SJSA1 (cell line): ENCODE measurements around the gene NRM. TPM values are rescaled to one million over a fixed set of nuclear protein-coding genes. Genes with fewer than 3 reads are reported as not detected.

Experiments
- DNase-seq, 2 experiments: peaks; one replicate each; pipeline ENCODE4 v3.0.0-alpha.2; 2015 to 2020; ENCODE audit warnings: low spot score in 2 of 2, low read depth in 1 of 2
- H3K27ac ChIP-seq: fragments of 250-450 bp; sonication (Bioruptor Pico); 2 replicates; pipeline ENCODE4 v1.5.1; 2020; ENCODE audit warnings: mild to moderate bottlenecking, moderate library complexity
- H3K27me3 ChIP-seq: fragments of 250-450 bp; sonication (Bioruptor Pico); replicated peaks from 2 replicates; pipeline ENCODE4 v1.5.1; 2020; ENCODE audit warnings: mild to moderate bottlenecking, moderate library complexity
- H3K36me3 ChIP-seq: fragments of 250-450 bp; sonication (Bioruptor Pico); 2 replicates; pipeline ENCODE4 v1.5.1; 2020; ENCODE audit warnings: mild to moderate bottlenecking
- H3K4me1 ChIP-seq: fragments of 250-450 bp; sonication (Bioruptor Pico); replicated peaks from 2 replicates; pipeline ENCODE4 v1.6.1; 2021; ENCODE audit warnings: mild to moderate bottlenecking
- H3K4me3 ChIP-seq: fragments of 250-450 bp; sonication (Bioruptor Pico); 2 replicates; pipeline ENCODE4 v1.5.1; 2020; ENCODE audit warnings: mild to moderate bottlenecking
- H3K9me3 ChIP-seq: fragments of 250-450 bp; sonication (Bioruptor Pico); replicated peaks from 2 replicates; pipeline ENCODE4 v1.5.1; 2020; ENCODE audit warnings: mild to moderate bottlenecking
- total RNA-seq: library from RNA; depleted of rRNA; stranded (reverse); fragments of >200 nt; shearing (Covaris generic); gene quantifications from 2 replicates; pipeline ENCODE4 v1.2.3, GENCODE V29; 2014; rRNA removed

NRM gene
- 6.8 and 10.0 TPM in 2 replicates for total RNA-seq

GRCh38 chr6:30690403-30691207, at the start of gene NRM:
NRM (minus strand) TSS chr6:30690984; CDS start chr6:30690974, 10 bp downstream.
- H3K27me3 ChIP-seq: no peaks in the 10 kb centered on the region
- H3K27ac ChIP-seq: peak within 1 kb of the TSS; percentile 27
- peak; percentile 91 to 95 for DNase-seq
- H3K9me3 ChIP-seq: no peaks in the 10 kb centered on the region
- H3K4me3 ChIP-seq: peak within 1 kb of the TSS; percentile 49
- peaks cover 5% of the 10 kb centered on the region for H3K36me3 ChIP-seq
- H3K4me1 ChIP-seq: peaks cover 41% of the 10 kb centered on the region

- H3K27ac ChIP-seq: no peak overlapping the region
- no peak overlapping the region for H3K4me3 ChIP-seq
- H3K27me3 ChIP-seq: no peaks in the 10 kb centered on the region
- no peak for DNase-seq
- H3K9me3 ChIP-seq: no peaks in the 10 kb centered on the region
- H3K36me3 ChIP-seq: peaks cover 83% of the 10 kb centered on the region
- H3K4me1 ChIP-seq: peaks cover 55% of the 10 kb centered on the region
These were observed 49.7 kb upstream of the NRM start for GRCh38 chr6:30740540-30740870.

- Histone ChIP-seq H3K27me3 (no peaks in the 10 kb centered on the region), H3K9me3 (no peaks in the 10 kb centered on the region), H3K4me3 (no peak overlapping the region), H3K4me1 (peaks cover 44% of the 10 kb centered on the region), H3K36me3 (peaks cover 94% of the 10 kb centered on the region), H3K27ac (no peak overlapping the region)
- DNase-seq: no peak
These were observed 47.7 kb upstream of the NRM start for GRCh38 chr6:30738532-30738931.

GRCh38 chr6:30735668-30736314, 45.0 kb upstream of the NRM start:
- H3K27me3 ChIP-seq: no peaks in the 10 kb centered on the region
- H3K4me1 ChIP-seq: peaks cover 32% of the 10 kb centered on the region
- no peak overlapping the region for H3K27ac ChIP-seq
- no peak for DNase-seq
- H3K4me3 ChIP-seq: no peak overlapping the region
- H3K36me3 ChIP-seq: peaks cover 99% of the 10 kb centered on the region
- no peaks in the 10 kb centered on the region for H3K9me3 ChIP-seq

- H3K4me3 ChIP-seq: no peak overlapping the region
- no peaks in the 10 kb centered on the region for H3K27me3 ChIP-seq
- peaks cover 99% of the 10 kb centered on the region for H3K36me3 ChIP-seq
- H3K9me3 ChIP-seq: no peaks in the 10 kb centered on the region
- H3K27ac ChIP-seq: no peak overlapping the region
- peaks cover 5% of the 10 kb centered on the region for H3K4me1 ChIP-seq
- DNase-seq: no peak
These were observed 41.6 kb upstream of the NRM start for GRCh38 chr6:30732237-30732943.

- Histone ChIP-seq H3K4me3 (no peak overlapping the region), H3K4me1 (peaks cover 3% of the 10 kb centered on the region), H3K27me3 (no peaks in the 10 kb centered on the region), H3K27ac (no peak overlapping the region), H3K9me3 (peaks cover 2% of the 10 kb centered on the region; the same call in 1 of the 2 replicates), H3K36me3 (peaks cover 97% of the 10 kb centered on the region)
- DNase-seq: no peak
These were observed 40.0 kb upstream of the NRM start for GRCh38 chr6:30730601-30731435.

GRCh38 chr6:30727920-30728553, 37.3 kb upstream of the NRM start:
- no peak for DNase-seq
- peaks cover 98% of the 10 kb centered on the region for H3K36me3 ChIP-seq
- H3K4me3 ChIP-seq: no peak overlapping the region

GRCh38 chr6:30726506-30727413, 36.0 kb upstream of the NRM start:
- Histone ChIP-seq H3K4me1 (peaks cover 37% of the 10 kb centered on the region), H3K4me3 (no peak overlapping the region), H3K9me3 (peaks cover 5% of the 10 kb centered on the region; the same call in 1 of the 2 replicates), H3K27ac (peak overlapping the region; percentile 20; the same call in 1 of the 2 replicates), H3K27me3 (no peaks in the 10 kb centered on the region), H3K36me3 (peaks cover 98% of the 10 kb centered on the region)
- no peak for DNase-seq

More at GRCh38 chr6:30727920-30728553, 37.3 kb upstream of the NRM start:
- H3K27ac ChIP-seq: no peak overlapping the region
- H3K9me3 ChIP-seq: peaks cover 5% of the 10 kb centered on the region; the same call in 1 of the 2 replicates
- H3K27me3 ChIP-seq: no peaks in the 10 kb centered on the region
- peaks cover 27% of the 10 kb centered on the region for H3K4me1 ChIP-seq

GRCh38 chr6:30725713-30726505, 35.1 kb upstream of the NRM start:
- Histone ChIP-seq H3K27ac (peak overlapping the region; percentile 10; the same call in 1 of the 2 replicates), H3K4me3 (no peak overlapping the region), H3K9me3 (peaks cover 5% of the 10 kb centered on the region; the same call in 1 of the 2 replicates), H3K36me3 (peaks cover 97% of the 10 kb centered on the region), H3K4me1 (peaks cover 37% of the 10 kb centered on the region), H3K27me3 (no peaks in the 10 kb centered on the region; the same call in 1 of the 2 replicates)
- DNase-seq: peak; percentile 54 to 71

GRCh38 chr6:30724906-30725667, 34.3 kb upstream of the NRM start:
- H3K27me3 ChIP-seq: no peaks in the 10 kb centered on the region; the same call in 1 of the 2 replicates
- H3K27ac ChIP-seq: peak overlapping the region; percentile 10; the same call in 1 of the 2 replicates
- H3K4me3 ChIP-seq: no peak overlapping the region
- H3K4me1 ChIP-seq: peaks cover 37% of the 10 kb centered on the region
- H3K36me3 ChIP-seq: peaks cover 96% of the 10 kb centered on the region
- peak in 1 of 2 experiments; percentile 43 for DNase-seq
- H3K9me3 ChIP-seq: peaks cover 5% of the 10 kb centered on the region; the same call in 1 of the 2 replicates
